GM23248 (cell line): ENCODE results near the gene SH3RF3.

Experiments used
- EZH2 ChIP-seq: fragments of 200-600 bp; sonication (generic); IDR thresholded peaks from 2 replicates; pipeline ENCODE4 v1.6.1; 2018; ENCODE audit warnings: antibody characterized with exemption, mild to moderate bottlenecking; ENCODE audit not compliant: insufficient read depth, poor library complexity, severe bottlenecking
- EZH2phosphoT487 ChIP-seq: fragments of 200-600 bp; sonication (generic); IDR thresholded peaks from 2 replicates; pipeline ENCODE4 v1.6.1; 2018; ENCODE audit warnings: antibody characterized with exemption, moderate library complexity, mild to moderate bottlenecking, low read depth; ENCODE audit not compliant: insufficient read depth

GRCh38 chr2:109133746-109134145 lies 4.7 kb downstream of the SH3RF3 start:
- no peak for TF ChIP-seq EZH2
- no peak for TF ChIP-seq EZH2phosphoT487
